T-helper 9 cell (primary cell): ENCODE data around the gene C22orf23.
"Not testable (repeated sequence)": the region's sequence is repeated elsewhere in the genome, so short reads cannot be mapped to it uniquely, and the experiment has no call there.

Experiments used
- DNase-seq: peaks from one replicate; pipeline ENCODE4 v3.0.0-alpha.2; 2020

C22orf23 gene

GRCh38 chr22:37953062-37953436 is 352 bp downstream of the C22orf23 start:
- DNase-seq, result no peak

GRCh38 chr22:37952629-37953028 is 772 bp downstream of the C22orf23 start:
- DNase-seq, result not testable (repeated sequence)

GRCh38 chr22:37951305-37951704 is 2.1 kb downstream of the C22orf23 start:
- no peak for DNase-seq

GRCh38 chr22:37947142-37947795 is 6.1 kb downstream of the C22orf23 start:
- DNase-seq, result not testable (repeated sequence)

GRCh38 chr22:37944423-37944822 is 9.0 kb downstream of the C22orf23 start:
- not testable (repeated sequence) for DNase-seq

- DNase-seq, result no peak
Measured at GRCh38 chr22:37943825-37944198, 9.6 kb downstream of the C22orf23 start.

- no peak for DNase-seq
Measured at GRCh38 chr22:37943136-37943824, 10.1 kb downstream of the C22orf23 start.

- DNase-seq, result no peak
Measured at GRCh38 chr22:37942133-37942532, 11.3 kb downstream of the C22orf23 start.

GRCh38 chr22:37940698-37941376 is 12.6 kb downstream of the C22orf23 start:
- DNase-seq, result no peak

- peak; percentile 67 for DNase-seq
Measured at GRCh38 chr22:37933711-37934376, 19.6 kb downstream of the C22orf23 start.

GRCh38 chr22:37932821-37933578 is 20.4 kb downstream of the C22orf23 start:
- no peak for DNase-seq

GRCh38 chr22:37932401-37932800 is 21.0 kb downstream of the C22orf23 start:
- no peak for DNase-seq

- DNase-seq, result no peak
Measured at GRCh38 chr22:37931893-37932389, 21.5 kb downstream of the C22orf23 start.

- DNase-seq, result no peak
Measured at GRCh38 chr22:37930952-37931440, 22.4 kb downstream of the C22orf23 start.

- no peak for DNase-seq
Measured at GRCh38 chr22:37930270-37930951, 23.0 kb downstream of the C22orf23 start.

- no peak for DNase-seq
Measured at GRCh38 chr22:37929390-37929789, 24.0 kb downstream of the C22orf23 start.

- no peak for DNase-seq
Measured at GRCh38 chr22:37927637-37927936, 25.8 kb downstream of the C22orf23 start.

- no peak for DNase-seq
Measured at GRCh38 chr22:37926771-37927636, 26.4 kb downstream of the C22orf23 start.

GRCh38 chr22:37926358-37926757 is 27.0 kb downstream of the C22orf23 start:
- no peak for DNase-seq

- DNase-seq, result no peak
Measured at GRCh38 chr22:37925767-37926166, 27.6 kb downstream of the C22orf23 start.

- no peak for DNase-seq
Measured at GRCh38 chr22:37925330-37925729, 28.1 kb downstream of the C22orf23 start.
